HCT116 (cell line): ENCODE measurements around the gene ARHGAP19. TPM values are rescaled to one million over a fixed set of nuclear protein-coding genes. Genes with fewer than 3 reads are reported as not detected.

Source experiments
- ATAC-seq: fragments of 200-7000 bp; cut with Tn5 transposase; 2 replicates; pipeline ENCODE4 v1.9.1; 2020; ENCODE audit warnings: mild to moderate bottlenecking, moderate library complexity
- BruUV-seq: library from RNA; stranded (reverse); fragments of 400-500 nt; replicated peaks from 2 replicates; lab custom pipeline; 2021; lab: Mats Ljungman, UMichigan
- CTCF ChIA-PET: fragments of 300-600 bp; sonication (Branson Sonifier 250); formaldehyde crosslinking; loops from one replicate; lab custom pipeline; 2021; ENCODE audit warnings: antibody characterized with exemption; lab: Charles Lee
- POLR2A ChIA-PET: fragments of 300-600, 350-600 bp; sonication (Branson Sonifier 250); formaldehyde crosslinking; loops from one replicate; lab custom pipeline; 2021; ENCODE audit warnings: antibody characterized with exemption; lab: Charles Lee
- RAD21 ChIA-PET, 2 experiments: fragments of 300-600 bp; sonication (Branson Sonifier 250); formaldehyde crosslinking; loops; one replicate each; lab custom pipeline; 2023; ENCODE audit warnings: low total read pairs in 2 of 2; ENCODE audit not compliant: uncharacterized antibody in 2 of 2, unreplicated experiment in 2 of 2, low non-redundant PET in 1 of 2; lab: Charles Lee
- DNase-seq: peaks from one replicate; pipeline ENCODE4 v3.0.0-alpha.2; 2010; ENCODE audit warnings: low read depth, low spot score
- H2AFZ ChIP-seq: fragments of 200-600 bp; shearing (Covaris generic), sonication (generic); 2 replicates; pipeline ENCODE4 v1.6.1; 2017; ENCODE audit warnings: low read depth, mixed run types, mixed read lengths, antibody characterized with exemption, low read length; ENCODE audit not compliant: poor library complexity, severe bottlenecking
- H3K27ac ChIP-seq: 2 replicates; pipeline ENCODE4 v1.5.1; 2012; ENCODE audit warnings: low read depth, low read length
- H3K27me3 ChIP-seq: fragments of 200-600 bp; sonication (generic); 2 replicates; pipeline ENCODE4 v1.6.1; 2016; ENCODE audit warnings: mixed run types, low read length, mixed read lengths; ENCODE audit not compliant: insufficient read depth
- H3K36me3 ChIP-seq, 2 experiments: fragments of 200-500 bp in 1 of 2; fragments of 200-600 bp in 1 of 2; sonication (Bioruptor generic) in 1 of 2; sonication (generic) in 1 of 2; 2 replicates each; pipeline versions ENCODE4 v1.5.1 to v1.6.1; 2014 to 2016; ENCODE audit warnings: low read length in 2 of 2, inconsistent platforms in 1 of 2, mixed read lengths in 1 of 2, mixed run types in 1 of 2; ENCODE audit not compliant: insufficient read depth in 2 of 2, control insufficient read depth in 1 of 2
- H3K4me1 ChIP-seq, 2 experiments: fragments of 200-600 bp in 1 of 2; sonication (generic) in 1 of 2; 2 replicates each; pipeline versions ENCODE4 v1.5.1 to v1.6.1; 2012 to 2017; ENCODE audit warnings: low read length in 2 of 2, inconsistent platforms in 1 of 2, mild to moderate bottlenecking in 1 of 2, mixed read lengths in 1 of 2, mixed run types in 1 of 2, moderate library complexity in 1 of 2; ENCODE audit not compliant: insufficient read depth in 2 of 2, control insufficient read depth in 1 of 2
- H3K4me2 ChIP-seq: fragments of 200-600 bp; sonication (generic); 2 replicates; pipeline ENCODE4 v1.6.1; 2017; ENCODE audit warnings: mixed run types, low read length, mixed read lengths
- H3K4me3 ChIP-seq, 2 experiments: fragments of 200-600 bp in 1 of 2; sonication (generic) in 1 of 2; replicated peaks in 1 of 2; 2 replicates each; pipeline ENCODE4 v1.5.1; 2011 to 2016; ENCODE audit warnings: low read length in 2 of 2, control low read depth in 1 of 2, low read depth in 1 of 2, mild to moderate bottlenecking in 1 of 2, mixed read lengths in 1 of 2, mixed run types in 1 of 2
- H3K79me2 ChIP-seq: fragments of 200-600 bp; sonication (generic); 2 replicates; pipeline ENCODE4 v1.6.1; 2017; ENCODE audit warnings: mild to moderate bottlenecking, mixed run types, low read length, moderate library complexity, mixed read lengths; ENCODE audit not compliant: insufficient read depth
- H3K9ac ChIP-seq: fragments of 200-600 bp; sonication (generic); 2 replicates; pipeline ENCODE4 v1.6.1; 2016; ENCODE audit warnings: low read length, mixed read lengths
- H3K9me2 ChIP-seq: fragments of 200-600 bp; sonication (generic), shearing (Covaris generic); 2 replicates; pipeline ENCODE4 v1.6.1; 2017; ENCODE audit warnings: mixed run types, mild to moderate bottlenecking, moderate library complexity; ENCODE audit not compliant: insufficient read depth
- H3K9me3 ChIP-seq, 2 experiments: fragments of 200-500 bp in 1 of 2; fragments of 200-600 bp in 1 of 2; sonication (Bioruptor generic) in 1 of 2; sonication (generic) in 1 of 2; 2 replicates each; pipeline ENCODE4 v1.6.1; 2014 to 2017; ENCODE audit warnings: low read length in 2 of 2, mixed read lengths in 2 of 2, inconsistent platforms in 1 of 2, low read depth in 1 of 2, mild to moderate bottlenecking in 1 of 2, mixed run types in 1 of 2, moderate library complexity in 1 of 2; ENCODE audit not compliant: control insufficient read depth in 1 of 2, insufficient read depth in 1 of 2
- H4K20me1 ChIP-seq: fragments of 200-600 bp; sonication (generic), shearing (Covaris generic); 2 replicates; pipeline ENCODE4 v1.6.1; 2017; ENCODE audit warnings: mixed run types, mild to moderate bottlenecking, moderate library complexity; ENCODE audit not compliant: insufficient read depth
- CBX3 ChIP-seq: IDR thresholded peaks from 2 replicates; pipeline ENCODE4 v1.6.1; 2012; ENCODE audit warnings: low read depth
- CEBPB ChIP-seq: IDR thresholded peaks from 2 replicates; pipeline ENCODE4 v1.6.1; 2012; ENCODE audit warnings: low read depth
- ELF1 ChIP-seq: IDR thresholded peaks from 2 replicates; pipeline ENCODE4 v1.6.1; 2012; ENCODE audit warnings: low read depth, borderline replicate concordance
- EZH2 ChIP-seq: fragments of 200-600 bp; sonication (generic); IDR thresholded peaks from 2 replicates; pipeline ENCODE4 v1.6.1; 2017; ENCODE audit warnings: antibody characterized with exemption, mixed run types
- EZH2phosphoT487 ChIP-seq: fragments of 200-600 bp; IDR thresholded peaks from 2 replicates; pipeline ENCODE4 v1.6.1; 2018; ENCODE audit warnings: antibody characterized with exemption, borderline replicate concordance
- FOSL1 ChIP-seq: IDR thresholded peaks from 2 replicates; pipeline ENCODE4 v1.6.1; 2012; ENCODE audit warnings: low read depth
- JUND ChIP-seq: IDR thresholded peaks from 2 replicates; pipeline ENCODE4 v1.6.1; 2012
- POLR2A ChIP-seq: IDR thresholded peaks from 2 replicates; pipeline ENCODE4 v1.7.0; 2011; ENCODE audit warnings: borderline replicate concordance; ENCODE audit not compliant: insufficient read depth, insufficient read length; ENCODE audit errors: extremely low read depth
- POLR2AphosphoS5 ChIP-seq: IDR thresholded peaks from 2 replicates; pipeline ENCODE4 v1.6.1; 2011; ENCODE audit warnings: mild to moderate bottlenecking, low read depth, low read length, moderate library complexity
- SIN3A ChIP-seq: IDR thresholded peaks from 2 replicates; pipeline ENCODE4 v1.6.1; 2012; ENCODE audit warnings: low read depth
- SP1 ChIP-seq: IDR thresholded peaks from 2 replicates; pipeline ENCODE4 v1.6.1; 2012; ENCODE audit warnings: low read depth
- SRF ChIP-seq: IDR thresholded peaks from 2 replicates; pipeline ENCODE4 v1.6.1; 2012; ENCODE audit warnings: low read depth
- TCF7L2 ChIP-seq: IDR thresholded peaks from 2 replicates; pipeline ENCODE4 v1.7.0; 2011; ENCODE audit warnings: borderline replicate concordance, inconsistent platforms; ENCODE audit not compliant: insufficient read depth, insufficient read length; ENCODE audit errors: extremely low read depth
- ZFX ChIP-seq: fragments of 450-650 bp; IDR thresholded peaks from 2 replicates; pipeline ENCODE4 v1.6.1; 2017
- ZNF274 ChIP-seq: fragments of 200-500 bp; sonication (Bioruptor generic); IDR thresholded peaks from 2 replicates; pipeline ENCODE4 v1.6.1; 2014; ENCODE audit warnings: mild to moderate bottlenecking, low read depth, low read length, inconsistent platforms
- intact Hi-C: fragments of 100-400 bp; cut with micrococcal nuclease; formaldehyde crosslinking; loops from 2 replicates; pipeline ENCODE4 v1.10.0; 2022
- total RNA-seq: library from RNA; stranded (reverse); gene quantifications from one replicate; pipeline ENCODE4 v1.2.1, GENCODE V29; 2021; ENCODE audit not compliant: unreplicated experiment
- TF ChIP-seq, protein P1 (sequence below): IDR thresholded peaks from 2 replicates; pipeline ENCODE4 v1.6.1; 2012
- TF ChIP-seq, protein P2 (sequence below): IDR thresholded peaks from 2 replicates; pipeline ENCODE4 v1.6.1; 2012; ENCODE audit warnings: low read depth
- TF ChIP-seq, protein P3 (sequence below): IDR thresholded peaks from 2 replicates; pipeline ENCODE4 v1.6.1; 2011; ENCODE audit warnings: mild to moderate bottlenecking, low read length, moderate library complexity; ENCODE audit not compliant: insufficient replicate concordance; ENCODE audit errors: extremely low read depth

Gene ARHGAP19
- total RNA-seq, 1 experiment from 2014 or later: 36.8 TPM

DNA sequence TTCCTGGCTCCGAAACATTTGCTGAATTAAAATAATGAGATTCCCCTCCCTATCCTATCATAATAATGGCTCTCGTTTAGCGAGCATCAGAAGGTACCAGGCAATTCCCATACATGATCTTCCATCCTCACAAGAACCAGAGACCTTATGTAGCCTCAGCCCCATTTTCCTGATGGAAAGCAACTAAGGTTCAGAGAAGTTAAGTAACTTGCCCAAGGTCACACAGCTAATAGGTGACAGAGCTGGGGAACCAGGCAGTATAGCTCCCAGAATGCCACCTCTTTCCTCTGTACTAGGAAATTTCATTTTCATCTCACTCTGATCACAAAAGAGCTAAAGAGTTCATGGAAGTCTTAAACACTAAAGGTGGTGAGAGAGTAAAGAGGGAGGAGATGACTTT, 109.1 kb downstream of the ARHGAP19 start:
- no peak overlapping the region for H3K27ac ChIP-seq
- ATAC-seq (no peak), DNase-seq (no peak)
- no peak overlapping the region for H3K4me3 ChIP-seq
- ChIA-PET POLR2A (no interaction called here), CTCF (no interaction called here), RAD21 (no interaction called here)
- H2AFZ ChIP-seq: no peak overlapping the region
- H3K9me2 ChIP-seq: no peaks in the 10 kb centered on the region
- no peaks in the 10 kb centered on the region for H3K79me2 ChIP-seq
- peaks cover 10% of the 10 kb centered on the region; the same call in 1 of the 2 replicates for H3K27me3 ChIP-seq
- intact Hi-C loops: no loop called here
- no peak overlapping the region for H3K4me2 ChIP-seq
- peaks cover 0 to 4% of the 10 kb centered on the region in 2 experiments; a peak in 2 of 4 replicates for H3K4me1 ChIP-seq
- no peaks in the 10 kb centered on the region for H3K36me3 ChIP-seq
- no peaks in the 10 kb centered on the region for H4K20me1 ChIP-seq
- H3K9ac ChIP-seq: no peak overlapping the region
- no TSS peak for BruUV-seq
- H3K9me3 ChIP-seq: no peaks in the 10 kb centered on the region
- no peak for TF ChIP-seq CBX3
- TF ChIP-seq POLR2A: no peak
- no peak for TF ChIP-seq POLR2AphosphoS5
- no peak for TF ChIP-seq SRF
- no peak for TF ChIP-seq ZNF274
- TF ChIP-seq ELF1: no peak
- TF ChIP-seq TCF7L2: no peak
- no peak for TF ChIP-seq JUND
- TF ChIP-seq, protein P1, sequence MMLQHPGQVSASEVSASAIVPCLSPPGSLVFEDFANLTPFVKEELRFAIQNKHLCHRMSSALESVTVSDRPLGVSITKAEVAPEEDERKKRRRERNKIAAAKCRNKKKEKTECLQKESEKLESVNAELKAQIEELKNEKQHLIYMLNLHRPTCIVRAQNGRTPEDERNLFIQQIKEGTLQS: no peak
- TF ChIP-seq, protein P2, sequence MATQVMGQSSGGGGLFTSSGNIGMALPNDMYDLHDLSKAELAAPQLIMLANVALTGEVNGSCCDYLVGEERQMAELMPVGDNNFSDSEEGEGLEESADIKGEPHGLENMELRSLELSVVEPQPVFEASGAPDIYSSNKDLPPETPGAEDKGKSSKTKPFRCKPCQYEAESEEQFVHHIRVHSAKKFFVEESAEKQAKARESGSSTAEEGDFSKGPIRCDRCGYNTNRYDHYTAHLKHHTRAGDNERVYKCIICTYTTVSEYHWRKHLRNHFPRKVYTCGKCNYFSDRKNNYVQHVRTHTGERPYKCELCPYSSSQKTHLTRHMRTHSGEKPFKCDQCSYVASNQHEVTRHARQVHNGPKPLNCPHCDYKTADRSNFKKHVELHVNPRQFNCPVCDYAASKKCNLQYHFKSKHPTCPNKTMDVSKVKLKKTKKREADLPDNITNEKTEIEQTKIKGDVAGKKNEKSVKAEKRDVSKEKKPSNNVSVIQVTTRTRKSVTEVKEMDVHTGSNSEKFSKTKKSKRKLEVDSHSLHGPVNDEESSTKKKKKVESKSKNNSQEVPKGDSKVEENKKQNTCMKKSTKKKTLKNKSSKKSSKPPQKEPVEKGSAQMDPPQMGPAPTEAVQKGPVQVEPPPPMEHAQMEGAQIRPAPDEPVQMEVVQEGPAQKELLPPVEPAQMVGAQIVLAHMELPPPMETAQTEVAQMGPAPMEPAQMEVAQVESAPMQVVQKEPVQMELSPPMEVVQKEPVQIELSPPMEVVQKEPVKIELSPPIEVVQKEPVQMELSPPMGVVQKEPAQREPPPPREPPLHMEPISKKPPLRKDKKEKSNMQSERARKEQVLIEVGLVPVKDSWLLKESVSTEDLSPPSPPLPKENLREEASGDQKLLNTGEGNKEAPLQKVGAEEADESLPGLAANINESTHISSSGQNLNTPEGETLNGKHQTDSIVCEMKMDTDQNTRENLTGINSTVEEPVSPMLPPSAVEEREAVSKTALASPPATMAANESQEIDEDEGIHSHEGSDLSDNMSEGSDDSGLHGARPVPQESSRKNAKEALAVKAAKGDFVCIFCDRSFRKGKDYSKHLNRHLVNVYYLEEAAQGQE: no peak
- no peak for TF ChIP-seq FOSL1
- no peak for TF ChIP-seq EZH2
- TF ChIP-seq ZFX: no peak
- TF ChIP-seq SIN3A: no peak
- TF ChIP-seq, protein P3, sequence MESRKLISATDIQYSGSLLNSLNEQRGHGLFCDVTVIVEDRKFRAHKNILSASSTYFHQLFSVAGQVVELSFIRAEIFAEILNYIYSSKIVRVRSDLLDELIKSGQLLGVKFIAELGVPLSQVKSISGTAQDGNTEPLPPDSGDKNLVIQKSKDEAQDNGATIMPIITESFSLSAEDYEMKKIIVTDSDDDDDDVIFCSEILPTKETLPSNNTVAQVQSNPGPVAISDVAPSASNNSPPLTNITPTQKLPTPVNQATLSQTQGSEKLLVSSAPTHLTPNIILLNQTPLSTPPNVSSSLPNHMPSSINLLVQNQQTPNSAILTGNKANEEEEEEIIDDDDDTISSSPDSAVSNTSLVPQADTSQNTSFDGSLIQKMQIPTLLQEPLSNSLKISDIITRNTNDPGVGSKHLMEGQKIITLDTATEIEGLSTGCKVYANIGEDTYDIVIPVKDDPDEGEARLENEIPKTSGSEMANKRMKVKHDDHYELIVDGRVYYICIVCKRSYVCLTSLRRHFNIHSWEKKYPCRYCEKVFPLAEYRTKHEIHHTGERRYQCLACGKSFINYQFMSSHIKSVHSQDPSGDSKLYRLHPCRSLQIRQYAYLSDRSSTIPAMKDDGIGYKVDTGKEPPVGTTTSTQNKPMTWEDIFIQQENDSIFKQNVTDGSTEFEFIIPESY: no peak
- TF ChIP-seq CEBPB: no peak
- TF ChIP-seq SP1: no peak
- TF ChIP-seq EZH2phosphoT487: no peak
